ENCODE measurements around the gene HSPA4. TPM values are rescaled to one million over a fixed set of nuclear protein-coding genes. Genes with fewer than 3 reads are reported as not detected.
"Not testable (repeated sequence)": the region's sequence is repeated elsewhere in the genome, so short reads cannot be mapped to it uniquely, and the experiment has no call there.

The HSPA4 gene
- total RNA-seq, 3 donors from 2014 or later = 64.1 to 77.2 (median 72.9) TPM

GRCh38 chr5:133034064-133034463, 17.7 kb upstream of the HSPA4 start:
- Histone ChIP-seq H3K4me3 (no peak overlapping the region), H3K36me3 (ENCODE audit: low read depth) (no peaks in the 10 kb centered on the region), H3K9me3 (no peaks in the 10 kb centered on the region), H3K4me1 (ENCODE audit: low read depth) (peaks cover 20% of the 10 kb centered on the region)
- intact Hi-C loops (cut with DNase I, micrococcal nuclease) = no loop called here
- DNase-seq = peak in 1 of 3 donors; percentile 51
- no peak for TF ChIP-seq CTCF (IDR thresholded peaks at IDR 0.05)
- peak; percentile 39 for ATAC-seq

GRCh38 chr5:133035224-133035623, 16.6 kb upstream of the HSPA4 start:
- Histone ChIP-seq H3K36me3 (ENCODE audit: low read depth) (no peaks in the 10 kb centered on the region), H3K9me3 (no peaks in the 10 kb centered on the region), H3K4me1 (ENCODE audit: low read depth) (peaks cover 20% of the 10 kb centered on the region), H3K4me3 (no peak overlapping the region)
- ATAC-seq (no peak), DNase-seq (no peak)
- TF ChIP-seq CTCF (IDR thresholded peaks at IDR 0.05) = no peak
- intact Hi-C loops (cut with DNase I, micrococcal nuclease) = no loop called here

- ATAC-seq; H3K4me3 ChIP-seq; DNase-seq; H3K9me3 ChIP-seq; intact Hi-C loops (cut with DNase I, micrococcal nuclease); H3K36me3 ChIP-seq (ENCODE audit: low read depth): not testable (repeated sequence)
- H3K4me1 ChIP-seq (ENCODE audit: low read depth) = peaks cover 20% of the 10 kb centered on the region
Measured at GRCh38 chr5:133036677-133037076, 15.1 kb upstream of the HSPA4 start.

- Histone ChIP-seq H3K36me3 (ENCODE audit: low read depth) (no peaks in the 10 kb centered on the region), H3K4me1 (ENCODE audit: low read depth) (peaks cover 9% of the 10 kb centered on the region), H3K9me3 (no peaks in the 10 kb centered on the region), H3K4me3 (no peak overlapping the region)
- no peak for TF ChIP-seq CTCF (IDR thresholded peaks at IDR 0.05)
- intact Hi-C loops (cut with DNase I, micrococcal nuclease) = no loop called here
- no peak for DNase-seq
- ATAC-seq = no peak
Measured at GRCh38 chr5:133041157-133041784, 10.5 kb upstream of the HSPA4 start.

DNA sequence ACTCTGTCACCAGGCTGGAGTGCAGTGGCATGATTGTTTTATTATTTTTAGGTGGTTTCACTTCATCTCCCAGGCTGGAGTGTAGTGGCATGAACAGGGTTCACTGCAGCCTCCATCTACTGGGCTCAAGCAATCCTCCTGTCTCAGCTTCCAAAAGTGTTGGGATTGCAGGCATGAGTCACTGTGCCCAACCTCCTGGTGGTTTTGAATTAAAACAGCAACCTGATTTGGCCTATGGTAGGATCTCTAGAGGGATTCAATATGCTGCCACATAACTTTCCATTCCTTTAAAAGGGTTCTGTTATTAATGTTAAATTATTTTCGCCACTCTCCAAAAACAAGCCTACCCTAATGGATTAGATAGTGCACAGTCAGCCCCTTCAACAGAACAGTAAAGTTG, 9.9 kb upstream of the HSPA4 start:
- DNase-seq (no peak), ATAC-seq (no peak)
- intact Hi-C loops (cut with DNase I, micrococcal nuclease) = no loop called here
- no peak overlapping the region for H3K4me3 ChIP-seq
- peaks cover 9% of the 10 kb centered on the region for H3K4me1 ChIP-seq (ENCODE audit: low read depth)
- H3K9me3 ChIP-seq = no peaks in the 10 kb centered on the region
- H3K36me3 ChIP-seq (ENCODE audit: low read depth) = no peaks in the 10 kb centered on the region
- no peak for TF ChIP-seq CTCF (IDR thresholded peaks at IDR 0.05)

GRCh38 chr5:133046560-133046959, 5.3 kb upstream of the HSPA4 start:
- DNase-seq; H3K4me3 ChIP-seq; intact Hi-C loops (cut with DNase I, micrococcal nuclease); ATAC-seq; H3K9me3 ChIP-seq; H3K36me3 ChIP-seq (ENCODE audit: low read depth): not testable (repeated sequence)
- H3K4me1 ChIP-seq (ENCODE audit: low read depth) = peaks cover 18% of the 10 kb centered on the region

DNA sequence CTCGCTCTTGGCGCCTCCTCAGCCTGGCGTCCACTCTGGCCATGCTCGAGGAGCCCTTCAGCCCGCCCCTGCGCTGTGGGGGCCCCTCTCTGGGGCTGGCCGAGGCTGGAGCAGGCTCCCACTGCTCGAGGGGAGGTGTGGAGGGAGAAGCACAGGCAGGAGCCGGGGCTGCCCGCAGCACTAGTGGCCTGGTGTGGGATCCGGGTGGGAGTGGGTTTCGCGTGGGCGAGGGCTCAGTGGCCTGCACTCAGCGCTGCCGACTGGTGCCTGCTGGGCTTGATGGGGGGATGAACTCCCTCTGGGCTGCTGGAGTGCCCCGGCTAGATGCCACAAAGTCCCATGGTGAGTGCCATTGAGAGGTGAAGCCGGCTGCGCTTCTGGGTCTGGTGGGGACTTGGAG, 4.4 kb upstream of the HSPA4 start:
- peaks cover 18% of the 10 kb centered on the region for H3K4me1 ChIP-seq (ENCODE audit: low read depth)
- TF ChIP-seq CTCF (IDR thresholded peaks at IDR 0.05) = no peak
- ATAC-seq = no peak
- H3K4me3 ChIP-seq = no peak overlapping the region
- DNase-seq = no peak
- no peaks in the 10 kb centered on the region for H3K36me3 ChIP-seq (ENCODE audit: low read depth)
- no peaks in the 10 kb centered on the region for H3K9me3 ChIP-seq
- intact Hi-C loops (cut with DNase I, micrococcal nuclease) = no loop called here
